GM12874 (cell line): ENCODE measurements around the gene CACTIN.

Source experiments
- TF ChIP-seq, protein P1 (sequence below): IDR thresholded peaks from 2 replicates; pipeline ENCODE4 v1.5.1; 2011; ENCODE audit warnings: low read depth, mild to moderate bottlenecking, control low read depth, low read length, moderate library complexity; ENCODE audit not compliant: insufficient read depth

CACTIN gene

DNA sequence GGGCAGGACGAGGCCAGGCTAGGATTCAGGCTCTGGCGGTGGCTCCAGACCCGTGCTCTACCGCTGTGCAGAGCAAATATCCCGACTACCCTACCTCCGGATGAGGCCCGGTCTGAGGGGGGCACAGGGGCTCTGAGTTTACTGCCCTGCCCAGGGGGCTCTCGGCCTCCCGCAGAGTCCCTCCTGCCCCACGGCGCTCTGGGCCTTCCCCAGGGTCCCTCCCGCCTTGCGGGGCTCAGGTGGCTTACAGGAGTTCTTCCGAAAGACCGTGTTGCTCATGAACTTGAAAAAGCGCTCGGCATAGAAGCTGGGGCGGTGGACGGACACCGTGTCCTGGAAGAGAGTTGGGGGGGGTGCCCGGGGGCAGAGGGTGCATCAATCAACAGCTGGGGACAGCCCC lies 19.1 kb upstream of the CACTIN start:
- TF ChIP-seq, protein P1, sequence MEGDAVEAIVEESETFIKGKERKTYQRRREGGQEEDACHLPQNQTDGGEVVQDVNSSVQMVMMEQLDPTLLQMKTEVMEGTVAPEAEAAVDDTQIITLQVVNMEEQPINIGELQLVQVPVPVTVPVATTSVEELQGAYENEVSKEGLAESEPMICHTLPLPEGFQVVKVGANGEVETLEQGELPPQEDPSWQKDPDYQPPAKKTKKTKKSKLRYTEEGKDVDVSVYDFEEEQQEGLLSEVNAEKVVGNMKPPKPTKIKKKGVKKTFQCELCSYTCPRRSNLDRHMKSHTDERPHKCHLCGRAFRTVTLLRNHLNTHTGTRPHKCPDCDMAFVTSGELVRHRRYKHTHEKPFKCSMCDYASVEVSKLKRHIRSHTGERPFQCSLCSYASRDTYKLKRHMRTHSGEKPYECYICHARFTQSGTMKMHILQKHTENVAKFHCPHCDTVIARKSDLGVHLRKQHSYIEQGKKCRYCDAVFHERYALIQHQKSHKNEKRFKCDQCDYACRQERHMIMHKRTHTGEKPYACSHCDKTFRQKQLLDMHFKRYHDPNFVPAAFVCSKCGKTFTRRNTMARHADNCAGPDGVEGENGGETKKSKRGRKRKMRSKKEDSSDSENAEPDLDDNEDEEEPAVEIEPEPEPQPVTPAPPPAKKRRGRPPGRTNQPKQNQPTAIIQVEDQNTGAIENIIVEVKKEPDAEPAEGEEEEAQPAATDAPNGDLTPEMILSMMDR, result no peak

DNA sequence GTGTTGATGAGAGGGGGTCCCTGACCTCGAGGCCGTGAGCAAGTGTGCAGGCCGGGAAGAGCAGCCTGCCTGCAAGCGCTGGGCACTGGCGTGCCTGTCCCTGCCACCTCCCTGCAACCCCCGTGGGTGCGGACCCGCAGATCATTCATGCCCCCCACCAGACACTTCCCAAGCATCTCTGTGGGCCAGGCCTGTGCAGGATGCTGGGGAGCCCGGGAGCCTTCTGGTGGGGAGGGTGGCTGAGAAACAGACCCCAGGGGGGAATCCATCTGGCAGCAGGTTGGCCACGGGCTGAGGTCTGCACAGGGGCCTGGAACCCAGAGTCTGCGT lies 18.4 kb upstream of the CACTIN start:
- TF ChIP-seq, protein P1, result no peak

DNA sequence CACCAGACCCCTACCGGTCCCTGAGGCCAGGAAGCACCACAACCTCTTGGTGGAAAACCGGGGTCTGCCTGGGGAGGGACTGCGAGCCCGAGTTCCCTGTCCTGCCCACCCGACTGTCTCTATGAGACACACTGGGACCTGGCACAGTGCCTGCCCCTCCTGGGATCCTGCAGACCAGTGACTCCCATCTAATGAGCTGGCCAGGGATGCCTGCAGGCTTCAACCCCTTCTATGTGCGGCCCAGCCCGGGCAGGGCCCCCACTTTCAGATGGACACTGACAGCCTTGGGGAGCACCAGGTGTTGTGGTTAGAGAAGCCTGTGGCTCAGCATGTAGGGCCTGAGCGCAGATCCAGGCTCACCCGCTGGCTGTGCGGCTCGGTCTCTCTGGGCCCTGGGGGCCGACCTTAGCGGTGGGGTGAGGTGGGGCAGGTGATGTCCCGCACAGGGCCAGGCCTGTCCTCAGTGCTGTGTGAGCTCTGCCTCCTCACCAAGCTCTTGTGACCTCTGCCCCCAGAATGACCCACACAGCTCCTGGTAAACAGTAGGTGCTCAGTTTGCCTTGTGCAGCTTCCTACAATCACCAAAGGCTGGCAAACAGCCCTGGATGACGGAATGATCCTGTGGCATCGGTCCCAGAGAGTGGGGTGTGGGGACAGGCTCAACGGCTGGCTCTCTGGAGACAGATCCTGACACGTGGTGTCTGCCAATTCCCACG lies 17.9 kb upstream of the CACTIN start:
- TF ChIP-seq, protein P1, result no peak

DNA sequence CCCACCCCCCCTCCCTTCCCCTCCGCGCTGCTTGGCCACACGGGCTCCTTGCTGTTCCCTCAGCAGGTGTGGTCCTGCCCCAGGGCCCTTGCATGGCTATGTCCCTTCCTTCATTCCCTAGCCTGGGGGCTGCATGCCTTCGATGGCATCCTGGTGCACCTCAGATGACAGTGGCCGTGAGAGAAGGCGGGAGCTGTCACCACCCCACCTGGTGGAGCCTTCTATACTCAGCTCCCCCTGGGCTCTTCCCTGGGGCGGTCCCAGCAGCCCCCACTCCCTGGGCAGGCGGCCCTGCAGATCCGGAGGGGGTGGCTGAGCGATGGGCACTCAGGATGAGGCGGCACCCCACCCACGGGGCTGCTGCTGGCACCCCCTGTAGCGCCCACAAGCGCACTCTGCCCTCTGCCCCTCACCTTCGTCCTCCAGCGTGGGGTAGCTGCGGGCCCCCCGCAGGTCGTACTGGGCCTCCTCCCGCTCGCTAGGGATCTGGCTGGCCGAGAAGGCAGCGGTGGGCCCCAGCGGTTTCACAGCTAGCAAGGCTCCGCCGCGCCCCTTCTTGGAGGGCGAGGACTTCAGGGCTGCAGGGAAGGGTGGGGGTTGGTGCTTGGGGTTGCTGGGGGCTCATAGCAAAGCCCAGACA lies 17.2 kb upstream of the CACTIN start:
- TF ChIP-seq, protein P1, result no peak

DNA sequence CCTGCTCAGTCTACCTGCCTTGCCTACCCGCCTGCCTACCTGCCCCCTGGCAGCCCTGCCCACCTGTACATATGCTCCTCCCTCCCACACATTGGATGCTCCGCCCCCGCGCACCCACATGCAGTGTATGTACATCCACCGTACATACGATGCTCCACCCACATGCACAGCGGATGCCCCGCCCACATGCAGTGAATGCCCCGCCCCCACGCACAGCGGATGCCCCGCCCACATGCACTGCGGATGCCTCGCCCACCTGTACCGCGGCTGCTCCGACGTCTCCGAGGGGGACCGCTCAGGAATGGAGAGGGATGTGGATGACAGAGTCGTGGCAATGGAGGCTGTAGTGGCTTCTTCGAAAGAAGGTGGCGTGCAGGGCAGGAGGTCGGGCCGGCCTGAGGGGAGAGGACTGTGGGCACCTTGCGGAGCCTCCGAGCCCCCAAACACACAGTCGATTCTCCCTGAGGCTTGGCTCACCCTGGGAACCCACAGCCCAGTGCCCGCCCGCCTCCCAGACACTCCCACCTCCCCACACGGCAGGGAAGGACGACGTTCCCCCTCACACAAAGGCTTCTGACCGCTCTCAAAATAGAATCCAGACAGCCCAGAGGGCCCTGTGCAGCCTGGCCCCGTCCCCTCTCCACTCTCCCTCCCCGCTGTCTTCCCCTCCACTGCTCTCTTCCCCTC lies 16.5 kb upstream of the CACTIN start:
- TF ChIP-seq, protein P1, result no peak

DNA sequence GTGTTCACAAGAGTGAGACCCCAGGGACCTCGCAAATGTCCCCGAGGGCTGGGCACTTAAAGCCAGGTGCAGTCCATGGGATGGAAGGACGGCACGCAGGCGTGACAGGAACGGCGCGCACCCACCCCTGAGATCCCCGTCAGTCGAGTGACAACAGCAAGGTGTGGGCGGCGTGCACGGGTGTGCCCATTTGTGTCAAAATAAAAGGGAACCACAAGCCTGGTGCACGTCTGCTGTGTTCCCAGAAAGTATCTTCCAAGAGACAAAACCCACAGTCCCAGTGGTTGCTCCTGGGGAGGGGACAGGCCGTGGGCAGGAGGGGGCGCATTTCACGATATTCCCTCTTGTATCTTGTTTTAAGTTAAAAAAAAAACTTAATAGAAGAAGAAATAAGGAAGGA lies 15.7 kb upstream of the CACTIN start:
- TF ChIP-seq, protein P1, result no peak

DNA sequence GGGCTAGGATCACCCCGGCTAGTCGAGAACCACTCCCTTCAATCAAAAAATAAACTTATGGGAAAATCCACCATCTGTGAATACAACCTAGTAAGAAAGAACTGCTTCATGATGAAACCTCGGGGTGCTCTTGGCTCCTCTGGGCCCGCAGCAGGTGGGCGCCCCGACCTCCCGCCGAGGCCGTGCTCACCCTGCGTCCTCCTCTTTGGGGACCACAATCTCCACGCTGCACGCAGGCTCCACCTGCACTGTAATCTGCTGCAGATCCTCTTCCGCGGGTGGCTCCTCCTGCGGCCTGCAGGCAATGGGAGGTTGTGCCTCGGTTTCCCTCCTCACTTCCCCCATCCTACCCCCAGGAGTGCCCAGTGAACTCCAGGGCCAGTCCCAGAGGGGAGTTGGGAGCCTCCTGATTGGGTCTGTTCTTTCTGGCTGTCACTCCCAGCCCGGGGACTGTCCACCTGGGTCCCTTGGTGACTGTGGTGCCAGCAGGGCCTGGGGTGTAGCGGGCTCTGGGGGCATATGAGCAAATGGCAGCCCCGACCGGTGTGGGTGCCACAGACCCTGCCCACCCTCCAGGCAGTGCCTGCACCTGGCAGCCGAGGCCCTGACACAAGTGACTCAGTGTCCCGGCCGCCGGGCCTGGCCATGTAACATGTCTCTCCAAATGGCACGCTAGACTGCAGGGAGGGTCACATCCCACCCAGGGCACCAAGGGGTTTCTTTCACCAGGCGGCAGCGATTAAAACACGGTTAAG lies 15.1 kb upstream of the CACTIN start:
- TF ChIP-seq, protein P1, result no peak
